HG03571 (cell line): Measurements from ENCODE around the gene EYA3.

ENCODE experiments used
- ATAC-seq: cut with Tn5 transposase; IDR thresholded peaks from one replicate; pipeline ENCODE4 v1.9.1; 2021; ENCODE audit not compliant: unreplicated experiment

The EYA3 gene

GRCh38 chr1:28112388-28113241 lies 24.2 kb upstream of the EYA3 start:
- no peak for ATAC-seq

- no peak for ATAC-seq
These were observed 22.7 kb upstream of the EYA3 start for GRCh38 chr1:28111157-28111556.

- ATAC-seq = no peak
These were observed 22.1 kb upstream of the EYA3 start for GRCh38 chr1:28110555-28110954.

- no peak for ATAC-seq
These were observed 21.2 kb upstream of the EYA3 start for GRCh38 chr1:28109639-28110038.

GRCh38 chr1:28108001-28108400 lies 19.6 kb upstream of the EYA3 start:
- ATAC-seq = no peak

GRCh38 chr1:28104866-28105467 lies 16.6 kb upstream of the EYA3 start:
- no peak for ATAC-seq

GRCh38 chr1:28102189-28102588 lies 13.8 kb upstream of the EYA3 start:
- no peak for ATAC-seq

GRCh38 chr1:28099050-28099769 lies 10.8 kb upstream of the EYA3 start:
- ATAC-seq = no peak

- ATAC-seq = no peak
These were observed 8.7 kb upstream of the EYA3 start for GRCh38 chr1:28097100-28097472.

- no peak for ATAC-seq
These were observed 8.0 kb upstream of the EYA3 start for GRCh38 chr1:28096210-28097099.

- ATAC-seq = no peak
These were observed 2.8 kb upstream of the EYA3 start for GRCh38 chr1:28091043-28091781.

- no peak for ATAC-seq
These were observed 719 bp downstream of the EYA3 start for GRCh38 chr1:28087614-28088167.

- ATAC-seq = no peak
These were observed 1.8 kb downstream of the EYA3 start for GRCh38 chr1:28086651-28087050.

GRCh38 chr1:28085129-28085528 lies 3.3 kb downstream of the EYA3 start:
- no peak for ATAC-seq

- ATAC-seq = no peak
These were observed 4.5 kb downstream of the EYA3 start for GRCh38 chr1:28083876-28084275.

GRCh38 chr1:28078680-28079626 lies 9.5 kb downstream of the EYA3 start:
- no peak for ATAC-seq

GRCh38 chr1:28078262-28078661 lies 10.1 kb downstream of the EYA3 start:
- ATAC-seq = no peak

- no peak for ATAC-seq
These were observed 13.4 kb downstream of the EYA3 start for GRCh38 chr1:28074892-28075511.
